ENCODE data around the gene MYL12B.
A peak's percentile ranks its signal among the peaks of the same experiment; 100 is the strongest.

MYL12B gene

GRCh38 chr18:3260995-3261372, 949 bp upstream of the MYL12B start:
- WGBS (ENCODE audit: extremely low coverage, insufficient coverage, insufficient read length) = no CpG with 5 or more reads among the region's 5 CpGs
- Histone ChIP-seq H3K9ac (ENCODE audit: low read length) (peak overlapping the region; percentile 97), H4K91ac (ENCODE audit: low read depth, low read length) (peak overlapping the region; percentile 99), H3K27me3 (ENCODE audit: insufficient read depth, low read length) (no peaks in the 10 kb centered on the region), H3K4me3 (ENCODE audit: low read depth, low read length) (no peak overlapping the region), H2BK5ac (ENCODE audit: low read depth, low read length, poor library complexity) (peak overlapping the region; percentile 100), H2BK120ac (ENCODE audit: insufficient read depth, low read length, poor library complexity) (no peak overlapping the region), H3K79me1 (ENCODE audit: low read length) (peaks cover 16% of the 10 kb centered on the region), H3K79me2 (ENCODE audit: control insufficient read depth, insufficient read depth, low read length, poor library complexity) (peaks cover 25% of the 10 kb centered on the region), H3K36me3 (ENCODE audit: control insufficient read depth in 1 of 2, insufficient read depth in 2 of 2, low read length in 2 of 2) (peaks cover 7 to 15% of the 10 kb centered on the region in 2 experiments), H3K23ac (ENCODE audit: low read length) (no peak overlapping the region), H3K18ac (ENCODE audit: low read length) (no peak overlapping the region), H3K27ac (ENCODE audit: low read depth, low read length) (peak overlapping the region; percentile 99), H4K8ac (ENCODE audit: low read depth, low read length) (peak overlapping the region; percentile 97), H3K9me3 (ENCODE audit: insufficient read depth, low read depth, low read length) (no peaks in the 10 kb centered on the region), H3K14ac (ENCODE audit: low read length) (peak overlapping the region; percentile 11), H2AK5ac (ENCODE audit: low read length) (no peak overlapping the region), H3K4me1 (ENCODE audit: control insufficient read depth in 1 of 2, insufficient read depth in 2 of 2, low read length in 2 of 2) (peaks cover 4 to 16% of the 10 kb centered on the region in 2 experiments), H3K4ac (ENCODE audit: low read depth, low read length) (no peak overlapping the region), H2BK12ac (ENCODE audit: low read length) (no peak overlapping the region), H4K12ac (ENCODE audit: low read depth, low read length) (no peak overlapping the region), H2AFZ (ENCODE audit: insufficient read depth, low read length, poor library complexity) (no peak overlapping the region), H3K4me2 (ENCODE audit: low read length) (peak overlapping the region; percentile 81)
- peak in 1 of 2 donors; percentile 63 for DNase-seq

- no CpG with 5 or more reads among the region's 69 CpGs for WGBS (ENCODE audit: extremely low coverage, insufficient coverage, insufficient read length)
- H3K18ac ChIP-seq (ENCODE audit: low read length) = peak overlapping the region; percentile 97
Measured at GRCh38 chr18:3262234-3263131, 550 bp downstream of the MYL12B start.

GRCh38 chr18:3263132-3263700, 1.3 kb downstream of the MYL12B start:
- no peak overlapping the region for H4K12ac ChIP-seq (ENCODE audit: low read depth, low read length)
- no peaks in the 10 kb centered on the region for H3K27me3 ChIP-seq (ENCODE audit: insufficient read depth, low read length)
- H2BK12ac ChIP-seq (ENCODE audit: low read length) = no peak overlapping the region
- H3K14ac ChIP-seq (ENCODE audit: low read length) = no peak overlapping the region
- H3K18ac ChIP-seq (ENCODE audit: low read length) = no peak overlapping the region
- H3K4me1 ChIP-seq (ENCODE audit: control insufficient read depth in 1 of 2, insufficient read depth in 2 of 2, low read length in 2 of 2) = peaks cover 8 to 19% of the 10 kb centered on the region in 2 experiments
- H3K27ac ChIP-seq (ENCODE audit: low read depth, low read length) = no peak overlapping the region
- H2BK120ac ChIP-seq (ENCODE audit: insufficient read depth, low read length, poor library complexity) = no peak overlapping the region
- peak overlapping the region; percentile 92 for H3K4me2 ChIP-seq (ENCODE audit: low read length)
- peaks cover 30% of the 10 kb centered on the region for H3K79me2 ChIP-seq (ENCODE audit: control insufficient read depth, insufficient read depth, low read length, poor library complexity)
- H3K79me1 ChIP-seq (ENCODE audit: low read length) = peaks cover 16% of the 10 kb centered on the region
- H3K4ac ChIP-seq (ENCODE audit: low read depth, low read length) = peak overlapping the region; percentile 100
- peak overlapping the region; percentile 100 for H2BK5ac ChIP-seq (ENCODE audit: low read depth, low read length, poor library complexity)
- no peaks in the 10 kb centered on the region for H3K9me3 ChIP-seq (ENCODE audit: insufficient read depth, low read depth, low read length)
- no peak overlapping the region for H4K8ac ChIP-seq (ENCODE audit: low read depth, low read length)
- peak overlapping the region; percentile 91 for H3K9ac ChIP-seq (ENCODE audit: low read length)
- H3K23ac ChIP-seq (ENCODE audit: low read length) = no peak overlapping the region
- H2AK5ac ChIP-seq (ENCODE audit: low read length) = no peak overlapping the region
- H4K91ac ChIP-seq (ENCODE audit: low read depth, low read length) = no peak overlapping the region
- H3K36me3 ChIP-seq (ENCODE audit: control insufficient read depth in 1 of 2, insufficient read depth in 2 of 2, low read length in 2 of 2) = peaks cover 3 to 6% of the 10 kb centered on the region in 2 experiments
- H3K4me3 ChIP-seq (ENCODE audit: low read depth, low read length) = peak overlapping the region; percentile 89
- WGBS (ENCODE audit: extremely low coverage, insufficient coverage, insufficient read length) = no CpG with 5 or more reads among the region's 8 CpGs
- no peak overlapping the region for H2AFZ ChIP-seq (ENCODE audit: insufficient read depth, low read length, poor library complexity)
- no peak for DNase-seq

More at GRCh38 chr18:3262234-3263131, 550 bp downstream of the MYL12B start:
- peak overlapping the region; percentile 99 for H4K91ac ChIP-seq (ENCODE audit: low read depth, low read length)
- H3K27me3 ChIP-seq (ENCODE audit: insufficient read depth, low read length) = no peaks in the 10 kb centered on the region
- peak overlapping the region; percentile 99 for H3K27ac ChIP-seq (ENCODE audit: low read depth, low read length)
- peaks cover 7 to 10% of the 10 kb centered on the region in 2 experiments for H3K36me3 ChIP-seq (ENCODE audit: control insufficient read depth in 1 of 2, insufficient read depth in 2 of 2, low read length in 2 of 2)
- peak overlapping the region; percentile 91 for H3K9ac ChIP-seq (ENCODE audit: low read length)
- peak overlapping the region; percentile 100 for H3K4ac ChIP-seq (ENCODE audit: low read depth, low read length)
- peaks cover 16% of the 10 kb centered on the region for H3K79me1 ChIP-seq (ENCODE audit: low read length)
- H3K4me1 ChIP-seq (ENCODE audit: control insufficient read depth in 1 of 2, insufficient read depth in 2 of 2, low read length in 2 of 2) = peaks cover 8 to 17% of the 10 kb centered on the region in 2 experiments
- H2AFZ ChIP-seq (ENCODE audit: insufficient read depth, low read length, poor library complexity) = peak overlapping the region; percentile 99
- peak overlapping the region; percentile 99 for H2BK120ac ChIP-seq (ENCODE audit: insufficient read depth, low read length, poor library complexity)
- peak overlapping the region; percentile 89 for H3K4me3 ChIP-seq (ENCODE audit: low read depth, low read length)
- H2BK12ac ChIP-seq (ENCODE audit: low read length) = peak overlapping the region; percentile 17
- H3K23ac ChIP-seq (ENCODE audit: low read length) = no peak overlapping the region
- peak overlapping the region; percentile 97 for H3K14ac ChIP-seq (ENCODE audit: low read length)
- peaks cover 30% of the 10 kb centered on the region for H3K79me2 ChIP-seq (ENCODE audit: control insufficient read depth, insufficient read depth, low read length, poor library complexity)
- DNase-seq = peak; percentile 39 to 43
- H4K12ac ChIP-seq (ENCODE audit: low read depth, low read length) = peak overlapping the region; percentile 84
- H4K8ac ChIP-seq (ENCODE audit: low read depth, low read length) = peak overlapping the region; percentile 97
- no peaks in the 10 kb centered on the region for H3K9me3 ChIP-seq (ENCODE audit: insufficient read depth, low read depth, low read length)
- H2BK5ac ChIP-seq (ENCODE audit: low read depth, low read length, poor library complexity) = peak overlapping the region; percentile 100
- peak overlapping the region; percentile 95 for H2AK5ac ChIP-seq (ENCODE audit: low read length)
- peak overlapping the region; percentile 92 for H3K4me2 ChIP-seq (ENCODE audit: low read length)

GRCh38 chr18:3264362-3264761, 2.4 kb downstream of the MYL12B start:
- Histone ChIP-seq H2BK120ac (ENCODE audit: insufficient read depth, low read length, poor library complexity) (no peak overlapping the region), H3K18ac (ENCODE audit: low read length) (no peak overlapping the region), H3K36me3 (ENCODE audit: control insufficient read depth in 1 of 2, insufficient read depth in 2 of 2, low read length in 2 of 2) (peaks cover 3 to 4% of the 10 kb centered on the region in 2 experiments), H2AK5ac (ENCODE audit: low read length) (no peak overlapping the region), H4K8ac (ENCODE audit: low read depth, low read length) (no peak overlapping the region), H2BK5ac (ENCODE audit: low read depth, low read length, poor library complexity) (no peak overlapping the region), H3K14ac (ENCODE audit: low read length) (no peak overlapping the region), H3K79me1 (ENCODE audit: low read length) (peaks cover 16% of the 10 kb centered on the region), H3K9me3 (ENCODE audit: insufficient read depth, low read depth, low read length) (no peaks in the 10 kb centered on the region), H3K4me1 (ENCODE audit: control insufficient read depth in 1 of 2, insufficient read depth in 2 of 2, low read length in 2 of 2) (peaks cover 8 to 23% of the 10 kb centered on the region in 2 experiments), H2AFZ (ENCODE audit: insufficient read depth, low read length, poor library complexity) (no peak overlapping the region), H3K4me3 (ENCODE audit: low read depth, low read length) (peak overlapping the region; percentile 39), H2BK12ac (ENCODE audit: low read length) (no peak overlapping the region), H4K91ac (ENCODE audit: low read depth, low read length) (no peak overlapping the region), H4K12ac (ENCODE audit: low read depth, low read length) (no peak overlapping the region), H3K4me2 (ENCODE audit: low read length) (peak overlapping the region; percentile 47), H3K9ac (ENCODE audit: low read length) (no peak overlapping the region), H3K27ac (ENCODE audit: low read depth, low read length) (no peak overlapping the region), H3K27me3 (ENCODE audit: insufficient read depth, low read length) (no peaks in the 10 kb centered on the region), H3K4ac (ENCODE audit: low read depth, low read length) (peak overlapping the region; percentile 89), H3K23ac (ENCODE audit: low read length) (no peak overlapping the region), H3K79me2 (ENCODE audit: control insufficient read depth, insufficient read depth, low read length, poor library complexity) (peaks cover 32% of the 10 kb centered on the region)
- no peak for DNase-seq
- no CpG with 5 or more reads among the region's 2 CpGs for WGBS (ENCODE audit: extremely low coverage, insufficient coverage, insufficient read length)
